Coronary artery (tissue), 2 donors: ENCODE measurements around the gene ELAC2.

Experiments used
- DNase-seq: peaks from one replicate; pipeline ENCODE4 v3.0.0-alpha.2; 2017; ENCODE audit warnings: low spot score
- H3K27ac ChIP-seq, 2 donors: fragments of 200-600 bp; sonication (generic); one replicate each; pipeline ENCODE4 v1.5.1; 2016 to 2019
- H3K4me3 ChIP-seq: fragments of 200-600 bp; sonication (generic); 2 replicates; pipeline ENCODE4 v1.5.1; 2016; ENCODE audit warnings: mild to moderate bottlenecking, moderate library complexity
- CTCF ChIP-seq: fragments of 200-600 bp; sonication (generic); IDR thresholded peaks from one replicate; pipeline ENCODE4 v1.5.1; 2019; ENCODE audit warnings: antibody characterized with exemption

ELAC2 gene

GRCh38 chr17:13046361-13046760 is 28.5 kb upstream of the ELAC2 start:
- no peak overlapping the region for H3K27ac ChIP-seq
- H3K4me3 ChIP-seq, result no peak overlapping the region
- TF ChIP-seq CTCF, result no peak
- no peak for DNase-seq

GRCh38 chr17:13044572-13045065 is 26.8 kb upstream of the ELAC2 start:
- TF ChIP-seq CTCF, result no peak
- H3K4me3 ChIP-seq, result no peak overlapping the region
- no peak overlapping the region for H3K27ac ChIP-seq
- no peak for DNase-seq

- TF ChIP-seq CTCF, result no peak
- no peak for DNase-seq
Measured at GRCh38 chr17:13038931-13039665, 21.3 kb upstream of the ELAC2 start.

GRCh38 chr17:13036751-13037150 is 18.9 kb upstream of the ELAC2 start:
- H3K4me3 ChIP-seq, result no peak overlapping the region
- no peak for DNase-seq
- no peak overlapping the region for H3K27ac ChIP-seq

More at GRCh38 chr17:13038931-13039665, 21.3 kb upstream of the ELAC2 start:
- H3K27ac ChIP-seq, result no peak overlapping the region
- H3K4me3 ChIP-seq, result no peak overlapping the region

GRCh38 chr17:13035420-13035819 is 17.6 kb upstream of the ELAC2 start:
- TF ChIP-seq CTCF, result no peak
- no peak overlapping the region for H3K4me3 ChIP-seq
- no peak overlapping the region for H3K27ac ChIP-seq
- DNase-seq, result no peak

More at GRCh38 chr17:13036751-13037150, 18.9 kb upstream of the ELAC2 start:
- TF ChIP-seq CTCF, result no peak

- TF ChIP-seq CTCF, result peak; percentile 63
- Histone ChIP-seq H3K4me3 (no peak overlapping the region), H3K27ac (no peak overlapping the region)
- DNase-seq, result no peak
Measured at GRCh38 chr17:13031718-13032350, 14.0 kb upstream of the ELAC2 start.
